Stimulated activated CD4-positive, alpha-beta T cell treated with anti-CD3 and anti-CD28 coated beads, Interleukin-2, amount 100 ng/mL, for 24 hours (primary cell): ENCODE measurements around the gene HCFC2.

Source experiments
- DNase-seq, 2 donors: peaks; one replicate each; pipeline ENCODE4 v3.0.0-alpha.2; 2020

The HCFC2 gene

DNA sequence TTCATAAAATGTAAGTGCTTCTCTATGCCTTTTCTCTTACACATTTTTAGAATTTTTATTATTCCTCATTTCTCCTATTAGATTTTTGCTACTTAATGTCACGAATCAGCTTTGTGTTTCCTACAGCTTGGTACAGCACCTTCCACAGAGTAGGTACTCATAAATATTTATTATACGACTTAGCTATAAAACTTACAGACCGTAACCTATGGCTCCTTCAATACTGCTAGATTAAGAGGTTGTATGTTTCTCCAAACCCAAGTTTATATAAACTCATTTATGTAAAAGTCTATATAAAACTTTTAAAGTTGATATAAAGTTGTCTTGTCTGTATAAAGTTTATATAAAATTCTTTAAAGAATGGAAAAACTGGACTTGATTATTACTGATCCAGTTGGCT is 62.2 kb downstream of the HCFC2 start:
- no peak for DNase-seq

- DNase-seq = no peak
Measured at GRCh38 chr12:104130760-104131159, 66.4 kb downstream of the HCFC2 start.

DNA sequence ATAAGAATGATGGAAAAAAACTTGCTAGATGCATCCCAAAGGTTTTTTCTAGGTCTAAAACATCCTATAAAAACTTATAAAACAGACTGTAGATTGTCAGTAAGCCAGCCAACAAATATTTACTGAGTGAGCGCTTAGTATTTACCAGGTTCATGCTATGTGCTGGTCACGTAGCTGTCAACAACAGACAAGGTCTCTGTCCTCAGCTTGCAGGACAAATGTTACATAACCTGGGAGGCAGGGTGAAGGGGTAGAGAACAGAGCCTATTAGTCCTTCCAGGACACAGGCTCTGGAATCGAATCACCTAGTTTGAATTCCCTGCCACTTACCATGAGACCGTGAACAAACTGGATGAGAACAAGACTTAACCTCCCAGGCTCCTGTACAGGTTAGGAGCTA is 67.3 kb downstream of the HCFC2 start:
- DNase-seq = no peak

DNA sequence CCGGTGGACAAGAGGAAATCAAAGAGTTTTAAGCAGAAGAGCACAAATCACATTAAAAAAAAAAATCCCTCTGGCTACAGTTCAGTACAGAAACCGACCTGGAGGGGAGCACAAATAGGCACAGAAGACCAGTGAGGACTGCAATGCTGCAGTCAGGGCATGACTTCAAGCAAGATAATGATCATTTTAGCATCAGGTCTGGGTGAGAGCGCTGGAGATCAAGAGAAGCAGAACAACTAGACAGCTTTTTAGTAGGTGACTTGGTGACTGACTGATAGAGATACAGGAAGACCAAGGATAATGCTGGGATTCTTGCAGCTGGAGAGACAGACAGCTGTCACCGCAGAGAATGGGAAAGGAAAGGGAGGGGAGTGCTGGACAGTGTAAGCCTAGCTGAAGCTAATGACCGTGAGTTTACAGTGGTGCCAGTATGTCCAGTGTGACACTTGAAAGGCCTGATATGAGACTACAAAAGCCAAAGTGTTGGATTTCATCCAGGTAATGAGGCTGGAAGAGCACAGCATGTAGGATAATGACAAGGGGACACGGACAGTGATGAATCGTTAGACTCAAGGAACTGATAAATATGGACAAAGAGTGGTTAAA is 68.1 kb downstream of the HCFC2 start:
- DNase-seq = no peak

GRCh38 chr12:104133321-104133720 is 69.0 kb downstream of the HCFC2 start:
- no peak for DNase-seq

DNA sequence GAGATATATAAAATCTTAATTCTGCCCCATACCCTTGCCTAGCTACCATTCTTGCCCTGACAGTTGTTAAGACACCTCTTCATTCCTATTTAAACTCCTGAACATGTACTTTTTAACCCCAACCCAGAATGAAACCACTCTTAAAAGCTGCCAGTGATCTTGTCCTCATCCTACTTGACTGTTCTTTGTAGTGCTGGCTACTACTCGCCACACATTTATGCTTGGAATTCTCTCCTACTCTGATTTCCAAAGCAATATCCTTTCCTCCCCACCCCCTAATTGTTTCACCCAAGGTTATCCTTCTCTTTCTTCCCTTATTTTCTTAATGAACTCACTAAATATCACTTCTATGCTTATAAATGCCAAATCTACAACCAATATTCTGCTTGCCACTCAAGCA is 69.5 kb downstream of the HCFC2 start:
- no peak for DNase-seq

- no peak for DNase-seq
Measured at GRCh38 chr12:104134882-104135281, 70.6 kb downstream of the HCFC2 start.

DNA sequence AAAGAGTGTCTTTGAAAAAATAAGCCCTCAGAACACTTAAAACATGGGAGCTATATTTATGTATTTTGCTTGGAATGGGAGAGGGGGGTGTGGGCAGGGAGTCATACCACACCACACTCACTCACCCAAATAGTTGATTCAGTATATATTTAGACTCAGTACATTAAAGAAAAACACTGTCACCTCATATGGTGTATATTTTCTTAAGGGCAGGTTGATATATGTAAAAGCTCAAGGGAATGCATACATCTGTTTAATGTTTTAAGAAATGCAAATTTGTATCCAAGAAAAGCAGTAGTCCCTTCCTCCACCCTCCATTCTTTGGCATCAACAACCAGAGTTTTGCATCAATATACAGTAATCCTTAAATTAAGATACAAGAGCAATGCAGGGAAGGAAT is 72.2 kb downstream of the HCFC2 start:
- DNase-seq = no peak

- peak; percentile 52 to 57 for DNase-seq
Measured at GRCh38 chr12:104137001-104137901, 72.9 kb downstream of the HCFC2 start.

- peak; percentile 87 to 90 for DNase-seq
Measured at GRCh38 chr12:104137902-104138796, 73.8 kb downstream of the HCFC2 start, which contains the start of gene NFYB. TSS of gene NFYB (minus strand) at chr12:104138210. CDS start at chr12:104135453, 2,757 bp downstream.

- DNase-seq = no peak
Measured at GRCh38 chr12:104138797-104139152, 74.4 kb downstream of the HCFC2 start.

DNA sequence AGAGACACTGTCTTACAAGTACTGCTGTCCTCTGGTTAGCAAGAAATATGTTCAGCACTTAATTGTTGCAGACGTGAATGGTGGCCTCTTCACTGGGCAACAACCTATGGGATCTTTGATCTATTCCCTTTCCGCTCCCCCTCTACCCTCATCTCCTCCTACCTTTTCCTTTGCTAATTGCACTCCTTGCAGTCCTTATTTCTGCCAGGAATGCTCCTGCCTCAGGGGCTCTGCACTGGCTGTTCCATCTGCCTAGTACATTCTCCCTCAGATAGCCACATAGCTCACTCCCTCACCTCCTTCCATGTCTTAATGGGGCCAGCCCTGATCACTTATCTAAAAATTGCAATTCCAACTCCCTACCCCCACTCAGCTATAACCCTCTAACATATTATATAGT is 78.2 kb downstream of the HCFC2 start:
- no peak for DNase-seq

DNA sequence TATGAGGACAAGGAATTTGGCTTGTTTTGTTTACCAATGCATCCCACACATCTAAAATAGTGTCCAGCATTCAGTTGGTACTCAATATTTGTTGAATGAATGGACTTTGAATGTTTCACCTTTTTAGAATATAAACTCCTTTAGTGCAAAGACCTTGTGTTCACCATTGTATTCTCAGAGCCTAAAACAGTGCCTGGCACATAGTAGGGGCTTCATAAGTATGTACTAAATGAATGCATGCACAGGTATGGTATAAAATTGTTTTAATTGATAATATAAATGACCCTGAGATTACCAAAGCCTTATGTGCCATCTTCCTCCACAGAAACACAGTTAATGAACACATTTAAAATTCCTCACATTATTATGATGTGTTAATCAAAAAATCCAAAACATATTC is 78.7 kb downstream of the HCFC2 start:
- no peak for DNase-seq

GRCh38 chr12:104143918-104144317 is 79.6 kb downstream of the HCFC2 start:
- DNase-seq = no peak

DNA sequence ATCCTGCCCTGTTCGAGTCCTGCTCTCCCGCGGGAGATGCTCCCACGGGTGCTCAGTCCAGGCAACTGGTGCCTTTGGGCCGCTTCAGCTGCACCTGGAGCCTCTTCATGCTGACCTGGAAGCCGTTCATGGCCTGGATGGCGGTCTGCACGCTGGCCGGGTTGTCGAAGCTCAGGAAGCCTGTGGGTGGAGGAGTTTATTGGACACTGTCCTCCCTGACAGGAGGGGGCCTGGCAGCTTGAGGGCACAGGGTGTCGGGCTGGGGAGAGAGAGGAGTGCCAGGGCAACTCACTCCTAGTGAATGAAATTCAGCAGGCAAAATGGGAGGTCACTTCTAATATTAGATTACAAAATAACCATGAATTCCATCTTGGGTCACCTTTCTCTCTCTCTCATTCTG is 83.0 kb downstream of the HCFC2 start:
- DNase-seq = no peak

- no peak for DNase-seq
Measured at GRCh38 chr12:104150416-104150815, 86.1 kb downstream of the HCFC2 start.

- DNase-seq = no peak
Measured at GRCh38 chr12:104152685-104153241, 88.4 kb downstream of the HCFC2 start.

DNA sequence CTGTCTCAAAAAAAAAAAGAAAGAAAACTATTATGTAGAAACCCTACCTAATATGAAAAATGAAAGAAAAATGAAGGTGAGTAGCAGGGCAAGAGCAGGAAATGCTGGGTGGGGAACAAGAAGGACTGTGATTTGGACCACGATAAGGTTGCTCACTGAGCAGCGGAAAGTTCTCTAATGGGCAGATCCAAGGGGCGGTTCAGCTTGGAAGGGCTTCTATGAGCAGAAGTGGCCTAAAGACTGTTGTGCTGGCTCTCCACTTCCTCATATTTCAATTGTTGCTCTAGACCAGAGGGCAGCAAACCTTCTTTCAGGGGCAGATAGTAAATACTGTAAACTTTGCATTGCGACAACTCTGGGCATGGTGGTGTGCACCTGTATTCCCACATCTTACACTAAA is 90.0 kb downstream of the HCFC2 start:
- DNase-seq = no peak

GRCh38 chr12:104154806-104155205 is 90.5 kb downstream of the HCFC2 start:
- no peak for DNase-seq
